ENCODE measurements around the gene F5. TPM values are rescaled to one million over a fixed set of nuclear protein-coding genes. Genes with fewer than 3 reads are reported as not detected.

Gene F5
- total RNA-seq, 1 donor from 2014 or later = 38.6 TPM

DNA sequence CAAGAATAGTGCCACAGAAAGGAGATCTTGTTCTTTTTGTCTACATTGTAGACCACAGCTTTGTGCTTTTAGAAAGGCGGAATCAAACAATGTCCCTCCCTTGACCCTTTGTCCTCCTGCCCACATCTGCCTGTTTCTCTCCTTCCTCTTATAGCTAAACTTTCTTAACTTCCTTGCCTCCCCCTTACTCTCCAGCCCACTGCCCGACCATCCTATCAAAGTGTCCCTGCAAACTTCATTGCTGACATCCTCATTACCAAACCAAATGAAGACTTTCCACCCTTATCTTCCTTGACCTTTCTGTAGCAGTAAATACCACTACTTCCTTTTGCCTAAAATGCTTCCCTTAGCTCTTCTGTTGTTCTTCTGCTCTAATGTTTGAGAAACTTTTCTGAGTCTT is 38.6 kb upstream of the F5 start:
- DNase-seq (ENCODE audit: low spot score in 2 of 2, unreplicated experiment in 2 of 2) = no peak
- H3K9me3 Mint-ChIP-seq = no peaks in the 10 kb centered on the region
- H3K36me3 Mint-ChIP-seq = no peaks in the 10 kb centered on the region
- no peak overlapping the region for H3K4me3 Mint-ChIP-seq
- peaks cover 1% of the 10 kb centered on the region for H3K4me1 Mint-ChIP-seq
- TF ChIP-seq, protein P1, sequence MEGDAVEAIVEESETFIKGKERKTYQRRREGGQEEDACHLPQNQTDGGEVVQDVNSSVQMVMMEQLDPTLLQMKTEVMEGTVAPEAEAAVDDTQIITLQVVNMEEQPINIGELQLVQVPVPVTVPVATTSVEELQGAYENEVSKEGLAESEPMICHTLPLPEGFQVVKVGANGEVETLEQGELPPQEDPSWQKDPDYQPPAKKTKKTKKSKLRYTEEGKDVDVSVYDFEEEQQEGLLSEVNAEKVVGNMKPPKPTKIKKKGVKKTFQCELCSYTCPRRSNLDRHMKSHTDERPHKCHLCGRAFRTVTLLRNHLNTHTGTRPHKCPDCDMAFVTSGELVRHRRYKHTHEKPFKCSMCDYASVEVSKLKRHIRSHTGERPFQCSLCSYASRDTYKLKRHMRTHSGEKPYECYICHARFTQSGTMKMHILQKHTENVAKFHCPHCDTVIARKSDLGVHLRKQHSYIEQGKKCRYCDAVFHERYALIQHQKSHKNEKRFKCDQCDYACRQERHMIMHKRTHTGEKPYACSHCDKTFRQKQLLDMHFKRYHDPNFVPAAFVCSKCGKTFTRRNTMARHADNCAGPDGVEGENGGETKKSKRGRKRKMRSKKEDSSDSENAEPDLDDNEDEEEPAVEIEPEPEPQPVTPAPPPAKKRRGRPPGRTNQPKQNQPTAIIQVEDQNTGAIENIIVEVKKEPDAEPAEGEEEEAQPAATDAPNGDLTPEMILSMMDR (IDR thresholded peaks at IDR 0.05; ENCODE audit: unreplicated experiment) = no peak
- H3K27me3 Mint-ChIP-seq (ENCODE audit: low read depth) = no peaks in the 10 kb centered on the region
- no peak overlapping the region for H3K27ac Mint-ChIP-seq

DNA sequence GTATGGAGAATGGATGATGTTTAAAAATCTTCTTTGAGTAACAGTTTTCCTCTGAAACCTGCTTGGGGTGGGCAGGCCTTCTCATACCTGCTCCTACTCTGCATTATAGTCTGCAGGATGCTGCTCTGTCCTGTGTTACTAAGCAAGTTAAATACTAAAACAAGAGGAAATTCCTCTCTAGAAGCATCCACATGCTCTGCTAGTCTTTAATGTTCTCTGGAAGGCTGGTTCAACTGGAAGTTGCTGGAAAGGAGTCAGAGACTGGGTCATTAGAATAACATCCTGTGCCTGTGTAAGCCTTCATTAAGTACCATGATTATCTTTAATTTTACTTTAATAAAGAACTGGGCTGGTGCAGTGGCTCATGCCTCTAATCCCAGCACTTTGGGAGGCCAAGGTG is 37.8 kb upstream of the F5 start:
- no peaks in the 10 kb centered on the region for H3K27me3 Mint-ChIP-seq (ENCODE audit: low read depth)
- H3K4me1 Mint-ChIP-seq = no peaks in the 10 kb centered on the region
- H3K27ac Mint-ChIP-seq = no peak overlapping the region
- no peaks in the 10 kb centered on the region for H3K9me3 Mint-ChIP-seq
- H3K36me3 Mint-ChIP-seq = no peaks in the 10 kb centered on the region
- DNase-seq (ENCODE audit: low spot score in 2 of 2, unreplicated experiment in 2 of 2) = no peak
- no peak overlapping the region for H3K4me3 Mint-ChIP-seq
- TF ChIP-seq, protein P1 (IDR thresholded peaks at IDR 0.05; ENCODE audit: unreplicated experiment) = no peak

DNA sequence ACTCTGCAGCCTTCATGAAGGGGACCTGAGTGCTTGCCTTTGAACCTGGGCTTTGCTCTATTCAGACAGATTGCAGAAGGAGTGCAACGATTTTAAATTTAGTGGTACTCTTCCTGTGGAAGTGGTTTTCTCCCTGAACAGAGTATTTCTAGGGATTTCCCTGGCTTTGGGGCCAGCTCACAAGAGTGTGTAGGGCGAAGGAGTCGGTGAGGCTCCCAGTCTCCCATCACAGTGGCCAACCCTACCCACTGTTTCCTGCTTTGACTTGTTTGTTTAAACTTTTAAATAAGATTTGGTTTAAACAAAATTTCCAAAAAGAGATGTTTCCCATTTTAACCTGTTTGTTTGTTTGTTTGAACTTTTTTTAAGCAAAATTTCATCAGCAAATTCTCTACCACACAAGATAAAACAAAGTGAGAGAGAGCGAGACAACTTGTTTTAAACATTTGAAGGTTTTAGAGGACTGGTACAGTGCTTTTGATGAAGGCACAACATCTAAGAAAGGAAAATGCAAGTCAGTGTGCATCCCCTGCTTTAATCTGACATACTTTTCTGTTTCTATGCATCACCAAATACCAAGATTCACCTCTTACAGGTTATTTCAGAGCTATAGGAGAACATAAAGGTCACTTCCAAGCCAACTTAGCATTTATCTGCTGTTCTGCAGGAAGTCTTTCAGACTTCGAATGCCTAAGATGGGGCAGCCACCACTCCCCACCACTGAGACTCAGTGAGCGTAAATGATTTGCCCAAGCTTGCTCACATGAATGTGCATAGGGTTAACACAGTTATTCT is 37.0 kb upstream of the F5 start:
- H3K4me3 Mint-ChIP-seq = no peak overlapping the region
- H3K4me1 Mint-ChIP-seq = no peaks in the 10 kb centered on the region
- no peak overlapping the region for H3K27ac Mint-ChIP-seq
- H3K36me3 Mint-ChIP-seq = no peaks in the 10 kb centered on the region
- TF ChIP-seq, protein P1 (IDR thresholded peaks at IDR 0.05; ENCODE audit: unreplicated experiment) = no peak
- no peaks in the 10 kb centered on the region for H3K27me3 Mint-ChIP-seq (ENCODE audit: low read depth)
- no peak for DNase-seq (ENCODE audit: low spot score in 2 of 2, unreplicated experiment in 2 of 2)
- H3K9me3 Mint-ChIP-seq = no peaks in the 10 kb centered on the region

DNA sequence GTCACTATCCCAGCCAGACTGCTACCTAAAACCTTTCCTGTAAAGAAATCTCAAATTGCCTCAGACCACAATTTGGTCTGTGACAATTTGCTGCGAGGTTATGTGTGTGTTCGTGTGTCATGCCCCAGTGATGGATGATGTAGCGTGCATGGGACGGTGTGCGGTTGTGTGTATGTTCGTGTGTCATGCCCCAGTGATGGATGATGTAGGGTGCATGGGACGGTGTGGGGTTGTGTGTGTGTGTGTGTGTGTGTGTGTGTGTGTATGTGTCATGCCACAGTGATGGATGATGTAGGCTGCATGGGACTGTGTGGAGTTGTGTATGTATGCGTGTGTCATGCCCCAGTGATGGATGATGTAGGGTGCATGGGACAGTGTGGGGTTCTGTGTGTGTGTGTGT is 34.3 kb upstream of the F5 start:
- TF ChIP-seq, protein P1 (IDR thresholded peaks at IDR 0.05; ENCODE audit: unreplicated experiment) = no peak
- Mint-ChIP-seq H3K36me3 (no peaks in the 10 kb centered on the region), H3K27ac (no peak overlapping the region), H3K9me3 (no peaks in the 10 kb centered on the region), H3K27me3 (ENCODE audit: low read depth) (no peaks in the 10 kb centered on the region), H3K4me1 (peaks cover 8% of the 10 kb centered on the region), H3K4me3 (no peak overlapping the region)
- DNase-seq (ENCODE audit: low spot score in 2 of 2, unreplicated experiment in 2 of 2) = no peak

DNA sequence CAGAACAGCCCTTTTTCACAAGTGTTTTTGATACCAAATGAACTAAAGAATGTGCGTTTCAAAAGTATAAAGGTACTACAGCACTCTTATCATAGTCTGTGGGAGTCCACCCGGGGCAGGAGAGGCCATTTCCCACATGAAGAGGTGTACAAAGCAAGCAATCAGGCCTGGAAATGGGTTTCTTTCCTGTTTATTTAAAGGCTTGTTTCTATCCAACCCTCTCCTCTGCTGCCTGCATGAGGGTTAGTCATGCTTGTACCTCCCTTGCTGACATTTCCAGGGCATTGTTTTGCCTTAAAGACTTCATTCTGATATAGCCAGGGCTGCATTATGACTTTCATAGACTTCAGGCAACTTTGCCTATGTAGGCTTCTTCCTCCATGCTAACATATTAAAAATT is 32.1 kb upstream of the F5 start:
- no peak overlapping the region for H3K4me3 Mint-ChIP-seq
- no peaks in the 10 kb centered on the region for H3K27me3 Mint-ChIP-seq (ENCODE audit: low read depth)
- H3K27ac Mint-ChIP-seq = no peak overlapping the region
- peaks cover 12% of the 10 kb centered on the region for H3K4me1 Mint-ChIP-seq
- TF ChIP-seq, protein P1 (IDR thresholded peaks at IDR 0.05; ENCODE audit: unreplicated experiment) = no peak
- H3K9me3 Mint-ChIP-seq = no peaks in the 10 kb centered on the region
- DNase-seq (ENCODE audit: low spot score in 2 of 2, unreplicated experiment in 2 of 2) = no peak
- no peaks in the 10 kb centered on the region for H3K36me3 Mint-ChIP-seq

Measured in mesothelial cell of epicardium (in vitro differentiated cells).